ENCODE data around the gene ZNF675.
"Not testable (repeated sequence)": the region's sequence is repeated elsewhere in the genome, so short reads cannot be mapped to it uniquely, and the experiment has no call there.

Gene ZNF675

GRCh38 chr19:23686621-23687423 lies at the start of gene ZNF675:
TSS of gene ZNF675 (minus strand) at chr19:23687212. CDS start at chr19:23687033, 179 bp downstream.
- DNase-seq: peak; percentile 34 to 96 (median 88)

DNA sequence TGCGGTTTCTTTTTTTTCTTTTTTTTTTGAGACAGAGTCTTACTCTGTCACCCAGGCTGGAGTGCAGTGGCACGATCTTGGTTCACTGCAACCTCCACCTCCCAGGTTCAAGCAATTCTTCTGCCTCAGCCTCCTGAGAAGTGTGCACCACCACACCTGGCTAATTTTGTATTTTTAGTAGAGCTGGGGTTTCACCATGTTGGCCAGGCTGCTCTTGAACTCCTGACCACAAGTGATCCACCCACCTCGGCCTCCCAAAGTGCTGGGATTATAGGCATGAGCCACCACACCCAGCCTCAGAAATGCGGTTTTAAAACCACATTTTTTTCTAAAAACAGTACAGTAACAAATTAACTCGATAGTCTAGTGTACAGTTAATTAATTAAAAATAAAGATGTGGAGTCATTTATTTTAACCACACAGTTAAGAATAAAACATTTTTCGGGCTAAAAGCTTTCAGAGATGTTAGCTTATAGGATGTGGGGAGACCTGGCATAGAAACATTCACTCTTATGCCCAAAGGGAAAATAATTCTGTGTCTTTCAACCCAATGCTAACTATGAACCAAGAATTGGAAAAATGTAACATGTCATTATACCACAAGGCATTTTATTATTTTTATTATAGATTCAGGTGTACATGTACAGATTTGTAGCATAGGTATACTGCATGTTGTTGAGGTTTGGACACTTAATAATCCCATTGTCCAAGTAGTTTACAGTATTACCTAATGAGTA lies 43.9 kb upstream of the ZNF675 start:
- not testable (repeated sequence) for DNase-seq

GRCh38 chr19:23724161-23724560 lies 37.1 kb upstream of the ZNF675 start:
- not testable (repeated sequence) for DNase-seq

DNA sequence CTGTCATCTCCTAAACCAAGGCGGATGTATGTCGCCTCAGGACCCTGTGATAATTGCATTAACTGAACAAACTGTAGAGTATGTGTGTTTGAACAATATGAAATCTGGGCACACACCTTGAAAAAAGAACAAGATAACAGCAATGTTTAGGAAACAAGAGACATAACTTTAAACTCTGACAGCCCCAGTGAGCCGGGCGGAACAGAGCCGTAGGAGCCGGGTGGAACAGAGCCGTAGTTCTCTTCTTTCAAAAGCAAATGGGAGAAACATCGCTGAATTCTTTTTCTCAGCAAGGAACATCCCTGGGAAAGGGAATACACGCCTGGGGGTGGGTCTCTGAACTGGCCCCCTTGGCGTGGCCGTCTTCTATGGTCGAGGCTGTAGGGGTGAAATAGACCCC lies 31.8 kb upstream of the ZNF675 start:
- DNase-seq: no peak

- DNase-seq: no peak
Measured at GRCh38 chr19:23716792-23717191, 29.8 kb upstream of the ZNF675 start.

DNA sequence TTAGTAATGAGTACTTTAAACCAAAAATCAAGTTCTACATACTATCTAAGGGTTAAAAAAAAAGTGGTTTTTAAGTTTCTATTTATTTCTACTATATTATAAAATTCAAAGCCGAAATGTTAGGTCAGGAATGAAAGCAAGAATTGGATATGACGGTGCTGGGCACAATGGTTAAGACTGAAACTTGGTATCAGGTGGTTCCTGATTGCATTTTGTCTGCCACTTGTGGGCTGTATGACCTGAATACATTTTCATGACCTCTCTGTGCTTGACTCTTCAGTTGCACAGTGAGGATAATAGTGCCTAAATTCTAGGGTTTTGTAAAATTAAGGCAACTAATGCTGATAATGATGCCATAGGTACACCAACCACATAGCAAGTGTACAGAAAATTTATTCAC lies 22.3 kb upstream of the ZNF675 start:
- DNase-seq: no peak

DNA sequence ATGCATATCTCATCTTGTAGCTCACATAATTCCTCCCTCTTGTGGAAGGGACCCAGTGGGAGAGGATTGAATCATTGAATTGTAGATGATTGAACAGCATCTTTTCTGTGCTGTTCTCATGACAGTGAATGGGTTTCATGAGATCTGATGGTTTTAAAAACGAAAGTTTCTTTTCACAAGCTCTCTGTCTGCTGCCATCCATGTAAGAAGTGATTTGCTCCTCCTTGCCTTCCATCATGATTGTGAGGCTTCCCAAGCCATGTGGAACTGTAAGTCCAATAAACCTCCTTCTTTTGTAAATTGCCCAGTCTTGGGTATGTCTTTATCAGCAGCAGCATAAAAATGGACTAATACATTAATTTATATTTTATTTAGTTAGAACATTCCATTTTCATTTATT lies 19.6 kb upstream of the ZNF675 start:
- no peak for DNase-seq

- DNase-seq: no peak
Measured at GRCh38 chr19:23699521-23699860, 12.5 kb upstream of the ZNF675 start.

- DNase-seq: no peak
Measured at GRCh38 chr19:23698711-23699520, 11.9 kb upstream of the ZNF675 start.

- DNase-seq: not testable (repeated sequence)
Measured at GRCh38 chr19:23692937-23693336, 5.9 kb upstream of the ZNF675 start.

DNA sequence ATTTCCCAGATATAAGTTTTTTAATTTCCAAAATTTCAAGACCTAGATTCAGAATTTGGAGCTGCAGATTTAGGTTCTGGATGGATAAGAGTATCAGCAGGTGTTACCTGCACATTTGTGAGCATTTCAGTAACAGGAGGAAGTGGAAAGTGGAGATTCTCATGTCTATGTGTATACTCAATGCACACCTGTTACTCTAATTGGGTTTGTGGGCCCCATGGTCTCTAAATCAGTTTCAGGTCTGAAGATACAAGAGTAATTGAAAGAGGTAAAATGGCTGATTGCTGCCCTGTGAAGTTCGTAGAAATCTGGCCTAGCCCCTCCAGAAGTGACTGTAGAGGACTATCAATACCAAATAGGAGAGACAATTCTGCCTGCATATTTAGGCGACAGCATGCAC lies 13.9 kb downstream of the ZNF675 start:
- DNase-seq: no peak

DNA sequence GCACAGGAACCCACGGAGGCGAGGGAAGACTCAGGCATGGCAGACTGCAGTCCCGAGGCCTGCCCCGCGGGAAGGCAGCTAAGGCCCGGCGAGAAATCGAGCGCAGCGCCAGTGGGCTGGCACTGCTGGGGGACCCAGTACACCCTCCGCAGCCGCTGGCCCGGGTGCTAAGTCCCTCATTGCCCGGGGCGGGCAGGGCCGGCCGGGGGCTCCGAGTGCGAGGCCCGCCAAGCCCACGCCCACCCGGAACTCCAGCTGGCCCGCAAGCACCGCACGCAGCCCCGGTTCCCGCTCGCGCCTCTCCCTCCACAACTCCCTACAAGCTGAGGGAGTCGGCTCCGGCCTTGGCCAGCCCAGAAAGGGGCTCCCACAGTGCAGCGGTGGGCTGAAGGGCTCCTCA lies 18.4 kb downstream of the ZNF675 start:
- DNase-seq: not testable (repeated sequence)

GRCh38 chr19:23665651-23666410 lies 21.2 kb downstream of the ZNF675 start:
- DNase-seq: no peak

GRCh38 chr19:23649817-23650216 lies 37.2 kb downstream of the ZNF675 start:
- not testable (repeated sequence) for DNase-seq

All from nucleus accumbens (tissue), 56 donors.